Ishikawa (cell line): ENCODE measurements around the gene JARID2.

Source experiments
- REST ChIP-seq: IDR thresholded peaks from 2 replicates; pipeline ENCODE4 v1.6.1; 2012; ENCODE audit warnings: low read depth, mild to moderate bottlenecking
- TAF1 ChIP-seq: IDR thresholded peaks from 2 replicates; pipeline ENCODE4 v1.6.1; 2012; ENCODE audit warnings: low read depth, mild to moderate bottlenecking
- TEAD4 ChIP-seq: IDR thresholded peaks from 2 replicates; pipeline ENCODE4 v1.6.1; 2012
- ZBTB7A ChIP-seq: IDR thresholded peaks from 2 replicates; pipeline ENCODE4 v1.6.1; 2012; ENCODE audit warnings: low read depth

GRCh38 chr6:15416932-15417509 is 171.2 kb downstream of the JARID2 start:
- TF ChIP-seq TEAD4 (no peak), TAF1 (no peak), ZBTB7A (no peak), REST (no peak)
